SKM-1 treated with dmso at 0.1 percent for 144 hours (cell line): ENCODE data around the gene RANBP10.
"Not testable (repeated sequence)": the region's sequence is repeated elsewhere in the genome, so short reads cannot be mapped to it uniquely, and the experiment has no call there.

ENCODE experiments used
- DNase-seq: peaks from one replicate; lab custom pipeline; 2025; ENCODE audit not compliant: unreplicated experiment; lab: John Stamatoyannopoulos, UW

RANBP10 gene

DNA sequence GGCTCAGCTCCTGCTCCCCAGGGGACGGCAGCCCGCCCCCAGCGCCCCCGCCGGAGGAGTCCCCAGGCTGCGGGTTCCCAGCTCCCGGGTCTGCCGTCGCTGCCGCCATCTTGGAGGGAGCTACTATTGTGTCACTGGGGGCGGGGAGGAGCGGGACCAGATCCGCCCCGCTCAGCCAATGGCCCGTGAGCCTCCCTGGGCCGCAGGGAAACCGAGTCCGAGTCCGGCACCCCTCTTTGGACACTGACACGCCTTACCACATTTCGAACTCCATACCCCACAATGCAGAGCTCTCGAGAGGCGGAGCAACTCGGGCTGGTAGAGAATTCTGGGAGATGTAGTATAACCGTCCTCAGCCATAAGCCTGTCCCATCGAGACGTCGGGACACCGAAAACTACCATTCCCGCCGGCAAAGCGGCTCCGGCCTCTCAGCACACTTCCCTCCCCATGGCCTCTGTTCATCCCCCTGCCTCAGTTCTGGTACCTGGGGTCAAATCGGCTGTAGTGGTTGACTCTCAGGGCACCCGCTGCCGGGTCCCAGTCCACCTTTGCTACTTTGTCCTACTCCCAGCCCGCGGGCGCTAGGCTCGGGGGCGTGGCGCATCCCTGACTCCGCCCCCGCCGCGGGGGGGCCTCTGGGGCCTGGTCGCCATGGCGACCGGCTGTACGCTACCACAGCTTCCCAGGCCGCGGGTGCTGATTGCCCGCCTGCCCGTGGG is at the start of gene RANBP10, which contains the start of gene TSNAXIP1:
Gene RANBP10 (minus strand): TSS at position 133 of the 720 bp plus-strand sequence. CDS start 24 bp downstream, at position 109.
Gene TSNAXIP1 (plus strand): TSS at position 462 of the 720 bp plus-strand sequence. CDS start 261 bp downstream, outside the sequence.
- peak; percentile 99 for DNase-seq

GRCh38 chr16:67855789-67856188 is 49.4 kb upstream of the RANBP10 start:
- DNase-seq: no peak

DNA sequence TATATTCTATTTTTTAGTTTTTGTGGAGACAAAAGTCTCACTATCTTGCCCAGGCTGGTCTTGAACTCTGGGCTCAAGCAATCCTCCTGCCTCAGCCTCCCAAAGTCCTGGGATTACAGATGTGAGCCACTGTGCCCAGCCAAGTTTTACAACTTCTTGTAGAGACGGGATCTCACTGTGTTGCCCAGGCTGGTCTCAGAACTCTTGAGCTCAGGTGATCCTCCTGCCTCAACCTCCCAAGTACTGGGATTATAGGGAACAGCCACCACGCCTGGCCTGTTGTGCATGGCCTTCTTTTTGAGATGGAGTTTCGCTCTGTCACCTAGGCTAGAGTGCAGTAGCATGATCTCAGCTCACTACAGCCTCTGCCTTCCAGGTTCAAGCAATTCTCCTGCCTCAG is 47.3 kb upstream of the RANBP10 start:
- DNase-seq: no peak

DNA sequence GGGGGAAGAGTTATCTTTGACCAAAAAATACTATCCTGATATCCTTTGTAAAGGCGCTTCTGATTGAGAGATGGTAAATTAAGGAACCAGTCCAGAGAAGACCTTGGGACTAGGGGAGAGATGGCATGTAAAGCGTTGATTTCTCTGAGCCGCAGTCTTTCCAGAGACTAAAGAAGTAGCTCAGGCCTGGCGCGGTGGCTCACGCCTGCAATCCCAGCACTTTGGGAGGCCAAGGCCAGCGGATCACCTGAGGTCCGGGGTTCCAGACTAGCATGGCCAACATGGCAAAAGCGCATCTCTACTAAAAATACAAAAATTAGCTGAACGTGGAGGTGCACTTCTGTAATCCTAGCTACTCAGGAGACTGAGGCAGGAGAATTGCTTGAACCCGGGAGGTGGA is 41.8 kb upstream of the RANBP10 start:
- DNase-seq: no peak

DNA sequence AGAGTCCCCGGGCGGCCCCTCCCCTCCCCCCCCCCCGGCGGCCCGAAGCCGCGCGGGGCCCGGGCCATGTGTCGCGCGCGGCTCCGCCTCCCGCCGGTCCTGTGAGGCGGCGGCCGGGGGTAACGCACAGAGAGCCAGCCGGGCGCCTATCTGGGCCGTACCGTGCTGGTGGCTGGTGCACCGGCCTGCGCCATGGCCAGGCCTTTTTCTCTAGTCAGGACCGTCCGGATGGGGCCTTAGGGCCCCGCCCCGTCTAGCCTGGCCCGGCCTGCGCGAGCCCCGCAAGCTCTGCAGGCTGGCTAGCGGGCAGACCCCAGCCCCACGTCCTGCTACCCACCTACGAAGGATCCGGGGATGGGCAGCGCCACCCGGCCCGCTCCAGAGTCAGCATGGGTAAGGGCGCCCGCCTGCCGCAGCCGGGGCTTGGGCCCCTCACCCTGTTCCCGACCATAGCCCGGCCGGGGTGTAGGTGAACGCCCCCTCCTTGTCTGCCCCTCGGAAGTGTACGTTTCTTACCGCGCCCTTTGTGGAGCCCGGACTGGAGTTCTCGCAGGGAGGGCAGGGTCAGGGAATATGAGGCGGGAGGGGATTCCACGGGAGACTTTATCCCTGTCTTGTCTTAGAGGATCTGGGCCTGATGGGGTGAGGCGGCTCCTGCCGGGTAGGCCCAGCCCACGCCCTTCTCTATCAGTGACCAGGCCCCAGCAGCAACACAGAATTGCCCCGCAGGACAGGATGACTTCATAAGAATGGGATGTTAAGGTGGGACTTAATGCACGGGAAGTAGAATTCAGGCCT is 40.9 kb upstream of the RANBP10 start, which contains the start of gene CENPT:
Gene CENPT (minus strand): TSS at position 630 of the 798 bp plus-strand sequence. CDS start 13,834 bp downstream, outside the sequence.
- DNase-seq: peak; percentile 59

GRCh38 chr16:67846320-67847063 is 40.1 kb upstream of the RANBP10 start, which contains the start of gene NUTF2:
Gene NUTF2, plus strand, starts transcription at chr16:67846933. Its CDS starts 18,198 bp downstream, at chr16:67865131.
- DNase-seq: peak; percentile 92

GRCh38 chr16:67846063-67846319 is 39.6 kb upstream of the RANBP10 start:
- DNase-seq: no peak

GRCh38 chr16:67845291-67846062 is 39.1 kb upstream of the RANBP10 start:
- no peak for DNase-seq

- no peak for DNase-seq
Measured at GRCh38 chr16:67844497-67844896, 38.1 kb upstream of the RANBP10 start.

GRCh38 chr16:67843343-67843765 is 37.0 kb upstream of the RANBP10 start:
- DNase-seq: no peak

- peak; percentile 24 for DNase-seq
Measured at GRCh38 chr16:67842509-67843342, 36.4 kb upstream of the RANBP10 start.

DNA sequence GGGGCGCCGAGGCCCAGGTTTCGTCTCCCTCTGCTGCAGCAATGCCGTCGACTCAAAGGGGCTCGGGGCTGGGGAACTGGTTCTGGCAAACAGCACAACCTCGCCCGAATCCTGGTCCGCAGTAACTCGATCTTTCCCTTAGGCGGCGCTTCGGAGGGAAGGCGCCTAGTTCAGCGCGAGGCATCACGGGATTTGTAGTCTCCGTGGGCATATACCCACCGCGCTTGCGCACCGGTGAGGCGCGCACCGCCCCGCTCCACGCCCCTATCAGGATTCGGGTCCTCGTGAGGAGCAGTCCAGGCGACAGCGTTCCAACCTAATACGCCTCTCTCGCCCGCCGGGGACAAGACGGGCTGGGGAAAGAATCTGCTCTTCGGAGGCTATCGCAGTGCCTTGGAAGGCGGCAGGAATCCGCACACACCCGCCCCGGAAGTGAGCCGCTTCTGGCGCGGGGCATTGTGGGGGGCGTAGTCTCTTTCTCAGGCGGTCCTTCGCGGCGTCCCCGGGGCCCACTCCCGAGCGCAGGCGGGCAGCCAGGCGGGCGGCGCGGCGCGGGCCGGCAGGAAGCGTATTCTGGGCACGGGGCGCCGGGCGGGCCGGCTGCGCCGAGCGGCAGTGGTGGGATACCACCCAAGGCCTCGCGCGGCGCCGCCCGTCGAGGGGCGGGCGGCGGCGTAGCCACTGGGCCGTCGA is 35.6 kb upstream of the RANBP10 start, which contains the start of gene THAP11:
Gene THAP11 (plus strand): TSS at position 505 of the 693 bp plus-strand sequence. CDS start 235 bp downstream, outside the sequence.
- peak; percentile 88 for DNase-seq

DNA sequence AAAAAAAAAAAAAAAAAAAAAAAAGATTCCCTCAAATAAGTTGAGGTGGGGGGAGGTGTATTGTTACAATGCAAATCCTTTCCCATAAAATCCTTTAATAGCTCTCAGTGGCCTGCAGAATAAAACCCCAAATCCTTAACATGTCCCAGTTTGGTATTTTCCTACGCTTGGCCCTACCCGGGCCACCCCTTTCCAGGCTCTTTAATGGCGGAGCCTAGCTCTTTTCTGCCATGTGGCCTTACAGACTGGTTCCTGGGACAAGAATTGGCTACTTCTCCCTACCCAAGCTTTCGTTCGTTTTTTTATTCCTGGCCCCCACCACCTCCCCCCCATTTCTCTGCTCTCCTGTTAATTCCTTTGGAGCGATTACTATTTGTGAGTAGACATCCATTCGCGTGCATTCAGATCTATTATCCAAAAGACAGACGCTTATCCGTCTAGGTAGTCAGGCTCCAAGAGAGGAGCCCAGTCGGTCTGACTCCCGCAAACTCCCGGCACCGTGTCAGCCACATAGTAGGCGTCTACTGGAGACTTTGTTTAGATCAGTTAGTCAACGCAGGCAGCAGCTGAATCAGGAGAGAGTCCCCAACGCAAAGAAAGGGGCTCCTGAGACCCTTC is 34.9 kb upstream of the RANBP10 start:
- DNase-seq: no peak

GRCh38 chr16:67837811-67838210 is 31.5 kb upstream of the RANBP10 start:
- DNase-seq: no peak

GRCh38 chr16:67837190-67837589 is 30.8 kb upstream of the RANBP10 start:
- not testable (repeated sequence) for DNase-seq

GRCh38 chr16:67834242-67834614 is 27.9 kb upstream of the RANBP10 start:
- no peak for DNase-seq

GRCh38 chr16:67833415-67834241 is 27.3 kb upstream of the RANBP10 start:
- DNase-seq: peak; percentile 81

GRCh38 chr16:67833030-67833414 is 26.7 kb upstream of the RANBP10 start:
- no peak for DNase-seq
